GM23338 (cell line): Measurements from ENCODE around the gene ARCN1. TPM values are rescaled to one million over a fixed set of nuclear protein-coding genes. Genes with fewer than 3 reads are reported as not detected.

Experiments
- ATAC-seq: fragments of 200-7000 bp; cut with Tn5 transposase; 3 replicates; pipeline ENCODE4 v1.9.1; 2020
- DNase-seq: peaks from one replicate; pipeline ENCODE4 v3.0.0-alpha.2; 2015; ENCODE audit warnings: low spot score
- H2AFZ ChIP-seq: fragments of 200-600 bp; sonication (generic); 2 replicates; pipeline ENCODE4 v1.8.0; 2016; ENCODE audit warnings: antibody characterized with exemption, mild to moderate bottlenecking, moderate library complexity
- H3F3A ChIP-seq: fragments of 200-600 bp; sonication (generic); replicated peaks from 2 replicates; pipeline ENCODE4 v1.8.0; 2017; ENCODE audit warnings: antibody characterized with exemption, mixed run types, low read depth
- H3K27ac ChIP-seq: fragments of 200-600 bp; sonication (generic); 2 replicates; pipeline ENCODE4 v1.6.1; 2016; ENCODE audit warnings: low read depth
- H3K27me3 ChIP-seq: fragments of 200-600 bp; sonication (generic); 2 replicates; pipeline ENCODE4 v1.8.0; 2016; ENCODE audit warnings: mild to moderate bottlenecking, mixed run types, moderate library complexity; ENCODE audit not compliant: insufficient read depth
- H3K36me3 ChIP-seq: fragments of 200-600 bp; sonication (generic); 2 replicates; pipeline ENCODE4 v1.8.0; 2016; ENCODE audit warnings: mild to moderate bottlenecking; ENCODE audit not compliant: insufficient read depth
- H3K4me1 ChIP-seq: fragments of 200-600 bp; sonication (generic); 2 replicates; pipeline ENCODE4 v1.8.0; 2016; ENCODE audit warnings: mild to moderate bottlenecking, moderate library complexity; ENCODE audit not compliant: insufficient read depth
- H3K4me2 ChIP-seq: fragments of 200-600 bp; sonication (generic); 2 replicates; pipeline ENCODE4 v1.7.1; 2017; ENCODE audit warnings: mixed run types
- H3K4me3 ChIP-seq: fragments of 200-600 bp; sonication (generic); 2 replicates; pipeline ENCODE4 v1.6.1; 2016; ENCODE audit warnings: mixed run types
- H3K79me2 ChIP-seq: fragments of 200-600 bp; sonication (generic); replicated peaks from 2 replicates; pipeline ENCODE4 v1.8.0; 2017; ENCODE audit warnings: mild to moderate bottlenecking; ENCODE audit not compliant: insufficient read depth
- H3K9me2 ChIP-seq: fragments of 200-600 bp; sonication (generic); 2 replicates; pipeline ENCODE4 v1.8.0; 2017; ENCODE audit not compliant: insufficient read depth
- H4K20me1 ChIP-seq: fragments of 200-600 bp; sonication (generic); replicated peaks from 2 replicates; pipeline ENCODE4 v1.8.0; 2017; ENCODE audit warnings: mild to moderate bottlenecking; ENCODE audit not compliant: insufficient read depth
- H3K27ac Mint-ChIP-seq: 2 replicates; pipeline ENCODE4 v1.8.0; 2020; ENCODE audit warnings: inconsistent platforms, mild to moderate bottlenecking, moderate library complexity, mixed read lengths
- H3K27me3 Mint-ChIP-seq: 3 replicates; pipeline ENCODE4 v1.8.0; 2022; ENCODE audit warnings: low read depth, mild to moderate bottlenecking, moderate library complexity, mixed read lengths, inconsistent platforms; ENCODE audit not compliant: insufficient read depth, poor library complexity
- H3K36me3 Mint-ChIP-seq: 3 replicates; pipeline ENCODE4 v1.8.0; 2021; ENCODE audit warnings: low read depth, mild to moderate bottlenecking, inconsistent platforms, moderate library complexity, mixed read lengths
- H3K4me1 Mint-ChIP-seq: 3 replicates; pipeline ENCODE4 v1.8.0; 2020; ENCODE audit warnings: mild to moderate bottlenecking, inconsistent platforms, mixed read lengths
- H3K4me3 Mint-ChIP-seq: 3 replicates; pipeline ENCODE4 v1.8.0; 2021; ENCODE audit warnings: moderate library complexity, mild to moderate bottlenecking, inconsistent platforms, mixed read lengths
- H3K9me3 Mint-ChIP-seq: 3 replicates; pipeline ENCODE4 v1.8.0; 2020; ENCODE audit warnings: moderate library complexity, mild to moderate bottlenecking, inconsistent platforms, mixed read lengths
- CTCF ChIP-seq, 2 experiments: fragments of 200-600 bp in 1 of 2; sonication (generic) in 1 of 2; conservative IDR thresholded peaks; 2 replicates each; pipeline versions ENCODE4 v1.5.1 to v1.6.1; 2016 to 2017; ENCODE audit warnings: antibody characterized with exemption in 2 of 2, low read depth in 2 of 2, mild to moderate bottlenecking in 2 of 2, moderate library complexity in 1 of 2
- ETS1 ChIP-seq: IDR thresholded peaks from 2 replicates; pipeline ENCODE4 v1.6.1; 2016; ENCODE audit warnings: antibody characterized with exemption
- EZH2 ChIP-seq: fragments of 200-600 bp; sonication (generic); IDR thresholded peaks from one replicate; pipeline ENCODE4 v1.8.0; 2017; ENCODE audit warnings: antibody characterized with exemption, mild to moderate bottlenecking, low read depth; ENCODE audit not compliant: unreplicated experiment
- EZH2phosphoT487 ChIP-seq: fragments of 200-600 bp; sonication (generic); IDR thresholded peaks from one replicate; pipeline ENCODE4 v1.8.1; 2018; ENCODE audit warnings: antibody characterized with exemption; ENCODE audit not compliant: unreplicated experiment
- JUNB ChIP-seq: IDR thresholded peaks from one replicate; pipeline ENCODE4 v1.6.1; 2016; ENCODE audit warnings: antibody characterized with exemption; ENCODE audit not compliant: unreplicated experiment
- NANOG ChIP-seq: IDR thresholded peaks from 2 replicates; pipeline ENCODE4 v1.6.1; 2016; ENCODE audit warnings: antibody characterized with exemption, borderline replicate concordance
- POLR2AphosphoS5 ChIP-seq: IDR thresholded peaks from 2 replicates; pipeline ENCODE4 v1.6.1; 2016; ENCODE audit warnings: antibody characterized with exemption, low read depth
- REST ChIP-seq: IDR thresholded peaks from one replicate; pipeline ENCODE4 v1.6.1; 2018; ENCODE audit warnings: antibody characterized with exemption; ENCODE audit not compliant: unreplicated experiment
- STAT1 ChIP-seq: IDR thresholded peaks from one replicate; pipeline ENCODE4 v1.6.1; 2016; ENCODE audit warnings: antibody characterized with exemption; ENCODE audit not compliant: unreplicated experiment
- ZNF114 ChIP-seq: fragments of 250-450 bp; sonication (Bioruptor Pico); IDR thresholded peaks from 2 replicates; pipeline ENCODE4 v1.5.0; 2020; ENCODE audit warnings: mild to moderate bottlenecking, moderate library complexity
- ZNF331 ChIP-seq: fragments of 250-450 bp; sonication (Bioruptor Pico); IDR thresholded peaks from 2 replicates; pipeline ENCODE4 v1.5.0; 2020; ENCODE audit warnings: low read depth, mild to moderate bottlenecking, moderate library complexity
- polyA plus RNA-seq: library from polyadenylated mRNA; unstranded; fragments of >200 nt; fragmentation: Nextera tagmentation; extraction: Ambion mirVana; gene quantifications from 2 replicates; pipeline ENCODE4 v1.2.1, GENCODE V29; 2016
- total RNA-seq: library from RNA; depleted of rRNA; stranded (reverse); fragments of >200 nt; shearing (Covaris generic); gene quantifications from 2 replicates; pipeline ENCODE4 v1.2.3, GENCODE V29; 2014

ARCN1 gene
- total and polyA plus RNA-seq, 2 experiments from 2014 or later: 79.9 to 106 TPM

- Histone ChIP-seq H3K36me3 (peaks cover 32% of the 10 kb centered on the region), H4K20me1 (peaks cover 35% of the 10 kb centered on the region), H3F3A (peaks cover 3% of the 10 kb centered on the region; the same call in 1 of the 2 replicates), H3K79me2 (peaks cover 55% of the 10 kb centered on the region), H3K27ac (no peak overlapping the region), H3K4me1 (no peaks in the 10 kb centered on the region), H3K9me2 (no peaks in the 10 kb centered on the region), H3K4me3 (no peak overlapping the region), H2AFZ (no peak overlapping the region), H3K4me2 (no peak overlapping the region), H3K27me3 (no peaks in the 10 kb centered on the region)
- Mint-ChIP-seq H3K27ac (no peak overlapping the region), H3K27me3 (no peaks in the 10 kb centered on the region), H3K4me1 (no peaks in the 10 kb centered on the region), H3K36me3 (peaks cover 38% of the 10 kb centered on the region), H3K4me3 (no peak overlapping the region), H3K9me3 (no peaks in the 10 kb centered on the region)
- no peak for TF ChIP-seq JUNB
- DNase-seq (no peak), ATAC-seq (no peak)
Observed at GRCh38 chr11:118581057-118581456, 8.8 kb downstream of the ARCN1 start.

- H3K4me3 Mint-ChIP-seq: no peak overlapping the region
- no peaks in the 10 kb centered on the region for H3K9me3 Mint-ChIP-seq
- H3K9me2 ChIP-seq: no peaks in the 10 kb centered on the region
- H3K4me2 ChIP-seq: no peak overlapping the region
- peaks cover 22% of the 10 kb centered on the region for H4K20me1 ChIP-seq
- peaks cover 85% of the 10 kb centered on the region for H3K36me3 ChIP-seq
- no peaks in the 10 kb centered on the region for H3K27me3 Mint-ChIP-seq
- TF ChIP-seq ZNF114: no peak
- TF ChIP-seq STAT1: no peak
- no peak for TF ChIP-seq POLR2AphosphoS5
- TF ChIP-seq EZH2: no peak
- TF ChIP-seq ZNF331 (CRISPR knock-in tag): no peak
- no peak for TF ChIP-seq CTCF (conservative IDR thresholded peaks at IDR 0.05; ENCODE audit: low read depth in 2 of 2)
- no peak for TF ChIP-seq JUNB
- no peak for TF ChIP-seq NANOG
- H2AFZ ChIP-seq: no peak overlapping the region
- no peak overlapping the region for H3K27ac ChIP-seq
- no peak for ATAC-seq
- no peak for DNase-seq
- peaks cover 76% of the 10 kb centered on the region for H3K36me3 Mint-ChIP-seq
- no peaks in the 10 kb centered on the region for H3K79me2 ChIP-seq
- no peaks in the 10 kb centered on the region for H3K4me1 Mint-ChIP-seq
- H3K4me3 ChIP-seq: no peak overlapping the region
- H3F3A ChIP-seq: peaks cover 3% of the 10 kb centered on the region; the same call in 1 of the 2 replicates
- no peaks in the 10 kb centered on the region for H3K27me3 ChIP-seq
- no peak overlapping the region for H3K27ac Mint-ChIP-seq
- H3K4me1 ChIP-seq: no peaks in the 10 kb centered on the region
Observed at GRCh38 chr11:118587952-118588351, 15.7 kb downstream of the ARCN1 start.

- Histone ChIP-seq H4K20me1 (peaks cover 25% of the 10 kb centered on the region), H2AFZ (no peak overlapping the region), H3K27ac (no peak overlapping the region), H3K4me3 (no peak overlapping the region), H3K4me1 (no peaks in the 10 kb centered on the region), H3K79me2 (no peaks in the 10 kb centered on the region), H3F3A (0 out of 2 replicates have a peak, but pooled peaks cover 5% of the 10 kb centered on the region), H3K36me3 (peaks cover 69% of the 10 kb centered on the region), H3K27me3 (no peaks in the 10 kb centered on the region), H3K4me2 (no peak overlapping the region), H3K9me2 (no peaks in the 10 kb centered on the region)
- ATAC-seq: no peak
- no peaks in the 10 kb centered on the region for H3K4me1 Mint-ChIP-seq
- H3K4me3 Mint-ChIP-seq: no peak overlapping the region
- H3K9me3 Mint-ChIP-seq: no peaks in the 10 kb centered on the region
- H3K27me3 Mint-ChIP-seq: no peaks in the 10 kb centered on the region
- no peak for DNase-seq
- peaks cover 76% of the 10 kb centered on the region for H3K36me3 Mint-ChIP-seq
- H3K27ac Mint-ChIP-seq: no peak overlapping the region
- TF ChIP-seq JUNB (no peak), REST (no peak), STAT1 (no peak), ETS1 (no peak), EZH2 (no peak), EZH2phosphoT487 (no peak)
Observed at GRCh38 chr11:118592616-118593367, 20.6 kb downstream of the ARCN1 start.
